ENCODE results near the gene KRT76.

Gene KRT76

GRCh38 chr12:52817003-52817698 is 40.0 kb upstream of the KRT76 start:
- Histone ChIP-seq H2BK5ac (ENCODE audit: low read length) (no peak overlapping the region), H2BK12ac (ENCODE audit: low read length) (no peak overlapping the region), H3K9ac (ENCODE audit: low read depth, low read length, poor library complexity) (no peak overlapping the region), H3K9me3 (replicated peaks in 1 of 2; ENCODE audit: control insufficient read depth in 2 of 2, insufficient read depth in 1 of 2, low read depth in 1 of 2, low read length in 2 of 2) (no peaks in the 10 kb centered on the region), H3K79me1 (ENCODE audit: low read depth, low read length) (no peaks in the 10 kb centered on the region), H2BK120ac (ENCODE audit: low read depth, low read length) (no peak overlapping the region), H3K27ac (replicated peaks; ENCODE audit: low read length) (no peak overlapping the region), H3K27me3 (ENCODE audit: control insufficient read depth in 3 of 3, insufficient read depth in 3 of 3, low read depth in 1 of 3, low read length in 3 of 3) (peaks cover 0 to 18% (median 0%) of the 10 kb centered on the region in 3 experiments), H3K4ac (ENCODE audit: low read length) (no peak overlapping the region), H3K4me3 (ENCODE audit: low read length in 2 of 2) (no peak overlapping the region), H2AFZ (ENCODE audit: low read length) (no peak overlapping the region), H2AK5ac (ENCODE audit: low read depth, low read length) (no peak overlapping the region), H3K4me1 (ENCODE audit: control insufficient read depth in 2 of 2, insufficient read depth in 1 of 2, low read depth in 1 of 2, low read length in 2 of 2) (peaks cover 0 to 25% of the 10 kb centered on the region in 2 donors), H3K4me2 (ENCODE audit: insufficient read depth, low read length, poor library complexity, severe bottlenecking) (no peak overlapping the region), H4K91ac (ENCODE audit: low read depth, low read length, poor library complexity) (no peak overlapping the region), H3K23ac (ENCODE audit: low read depth, low read length, poor library complexity) (no peak overlapping the region), H3K18ac (ENCODE audit: low read length) (peak overlapping the region; percentile 73), H3K14ac (ENCODE audit: low read length) (no peak overlapping the region), H2BK15ac (ENCODE audit: low read length) (peak overlapping the region; percentile 33), H3K36me3 (replicated peaks in 1 of 2; ENCODE audit: control insufficient read depth in 2 of 2, insufficient read depth in 2 of 2, low read length in 2 of 2) (no peaks in the 10 kb centered on the region), H4K8ac (ENCODE audit: low read depth, low read length) (no peak overlapping the region)
- WGBS, 2 donors (ENCODE audit: extremely low coverage in 2 of 2, insufficient read length in 2 of 2, insufficient replicate concordance in 1 of 2): no CpG with 5 or more reads among the region's 8 CpGs
- no peak for DNase-seq (ENCODE audit: low spot score)

DNA sequence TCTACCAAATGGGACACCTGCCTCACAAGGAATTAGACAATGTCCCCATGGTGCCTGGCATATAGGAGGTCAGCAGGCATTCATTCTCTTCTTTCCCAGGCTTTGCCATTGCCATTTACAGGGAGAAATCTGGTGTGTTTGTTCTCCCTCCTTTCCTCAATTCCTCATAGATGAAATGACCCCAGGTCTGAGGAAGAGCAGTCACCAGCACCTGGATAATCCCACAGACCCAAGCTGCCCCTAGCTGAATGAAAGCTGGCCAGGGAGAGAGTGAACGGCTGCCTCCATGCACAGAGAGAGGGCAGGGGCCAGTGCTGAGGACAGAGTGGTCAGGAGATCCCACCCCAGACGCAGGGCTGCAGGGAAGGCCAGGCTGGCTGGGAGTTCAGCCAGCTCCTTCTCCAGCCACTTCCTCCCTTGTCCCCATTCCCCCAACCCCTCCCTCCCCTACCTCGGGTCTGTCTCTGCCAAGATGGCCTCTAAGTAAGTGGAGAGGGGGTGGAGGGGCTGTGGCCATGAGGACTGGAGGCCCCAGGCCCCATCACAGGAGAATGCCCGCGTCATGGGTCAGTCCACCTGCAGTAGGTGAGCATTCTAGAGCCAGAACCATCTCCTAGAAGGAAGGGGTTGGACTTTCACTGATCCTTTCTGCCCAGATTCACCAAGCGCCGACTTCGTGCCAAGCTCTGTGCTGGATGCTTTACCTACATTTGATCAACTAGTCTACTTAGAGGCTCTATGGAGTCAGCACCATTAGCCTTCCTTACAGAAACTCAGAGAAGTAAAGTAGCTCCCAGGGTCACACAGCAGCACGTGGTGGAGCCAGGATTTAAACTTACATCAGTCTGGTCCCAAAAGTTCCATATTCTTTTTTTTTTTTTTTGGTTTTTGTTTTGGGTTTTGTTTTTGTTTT is 38.8 kb upstream of the KRT76 start:
- H3K9ac ChIP-seq (ENCODE audit: low read depth, low read length, poor library complexity): no peak overlapping the region
- no peak overlapping the region for H3K23ac ChIP-seq (ENCODE audit: low read depth, low read length, poor library complexity)
- no peak for DNase-seq (ENCODE audit: low spot score)
- H3K4me3 ChIP-seq (ENCODE audit: low read length in 2 of 2): no peak overlapping the region
- no peak overlapping the region for H3K27ac ChIP-seq (replicated peaks; ENCODE audit: low read length)
- H2BK15ac ChIP-seq (ENCODE audit: low read length): no peak overlapping the region
- H2AK5ac ChIP-seq (ENCODE audit: low read depth, low read length): peak overlapping the region; percentile 60
- H4K8ac ChIP-seq (ENCODE audit: low read depth, low read length): no peak overlapping the region
- no peak overlapping the region for H3K4me2 ChIP-seq (ENCODE audit: insufficient read depth, low read length, poor library complexity, severe bottlenecking)
- H3K4ac ChIP-seq (ENCODE audit: low read length): no peak overlapping the region
- H2AFZ ChIP-seq (ENCODE audit: low read length): no peak overlapping the region
- H3K27me3 ChIP-seq (ENCODE audit: control insufficient read depth in 3 of 3, insufficient read depth in 3 of 3, low read depth in 1 of 3, low read length in 3 of 3): peaks cover 0 to 18% (median 0%) of the 10 kb centered on the region in 3 experiments
- no peak overlapping the region for H2BK120ac ChIP-seq (ENCODE audit: low read depth, low read length)
- no peaks in the 10 kb centered on the region for H3K36me3 ChIP-seq (replicated peaks in 1 of 2; ENCODE audit: control insufficient read depth in 2 of 2, insufficient read depth in 2 of 2, low read length in 2 of 2)
- H3K9me3 ChIP-seq (replicated peaks in 1 of 2; ENCODE audit: control insufficient read depth in 2 of 2, insufficient read depth in 1 of 2, low read depth in 1 of 2, low read length in 2 of 2): no peaks in the 10 kb centered on the region
- H3K79me1 ChIP-seq (ENCODE audit: low read depth, low read length): no peaks in the 10 kb centered on the region
- H3K4me1 ChIP-seq (ENCODE audit: control insufficient read depth in 2 of 2, insufficient read depth in 1 of 2, low read depth in 1 of 2, low read length in 2 of 2): peaks cover 0 to 18% of the 10 kb centered on the region in 2 donors
- WGBS, 2 donors (ENCODE audit: extremely low coverage in 2 of 2, insufficient read length in 2 of 2, insufficient replicate concordance in 1 of 2): no CpG with 5 or more reads among the region's 9 CpGs
- H2BK5ac ChIP-seq (ENCODE audit: low read length): no peak overlapping the region
- no peak overlapping the region for H2BK12ac ChIP-seq (ENCODE audit: low read length)
- peak overlapping the region; percentile 7 for H3K18ac ChIP-seq (ENCODE audit: low read length)
- H4K91ac ChIP-seq (ENCODE audit: low read depth, low read length, poor library complexity): no peak overlapping the region
- no peak overlapping the region for H3K14ac ChIP-seq (ENCODE audit: low read length)

GRCh38 chr12:52815161-52815560 is 38.0 kb upstream of the KRT76 start:
- Histone ChIP-seq H3K36me3 (replicated peaks in 1 of 2; ENCODE audit: control insufficient read depth in 2 of 2, insufficient read depth in 2 of 2, low read length in 2 of 2) (no peaks in the 10 kb centered on the region), H3K18ac (ENCODE audit: low read length) (no peak overlapping the region)

GRCh38 chr12:52814710-52815155 is 37.6 kb upstream of the KRT76 start:
- WGBS, 2 donors (ENCODE audit: extremely low coverage in 2 of 2, insufficient read length in 2 of 2, insufficient replicate concordance in 1 of 2): no CpG with 5 or more reads among the region's 4 CpGs
- H2AK5ac ChIP-seq (ENCODE audit: low read depth, low read length): no peak overlapping the region
- H3K23ac ChIP-seq (ENCODE audit: low read depth, low read length, poor library complexity): no peak overlapping the region
- H2BK5ac ChIP-seq (ENCODE audit: low read length): no peak overlapping the region
- no peaks in the 10 kb centered on the region for H3K9me3 ChIP-seq (replicated peaks in 1 of 2; ENCODE audit: control insufficient read depth in 2 of 2, insufficient read depth in 1 of 2, low read depth in 1 of 2, low read length in 2 of 2)
- DNase-seq (ENCODE audit: low spot score): no peak
- H4K91ac ChIP-seq (ENCODE audit: low read depth, low read length, poor library complexity): no peak overlapping the region
- no peak overlapping the region for H3K9ac ChIP-seq (ENCODE audit: low read depth, low read length, poor library complexity)
- no peak overlapping the region for H3K18ac ChIP-seq (ENCODE audit: low read length)
- no peak overlapping the region for H4K8ac ChIP-seq (ENCODE audit: low read depth, low read length)
- no peak overlapping the region for H2AFZ ChIP-seq (ENCODE audit: low read length)
- H3K79me1 ChIP-seq (ENCODE audit: low read depth, low read length): no peaks in the 10 kb centered on the region
- H3K4ac ChIP-seq (ENCODE audit: low read length): no peak overlapping the region
- H3K36me3 ChIP-seq (replicated peaks in 1 of 2; ENCODE audit: control insufficient read depth in 2 of 2, insufficient read depth in 2 of 2, low read length in 2 of 2): no peaks in the 10 kb centered on the region
- no peak overlapping the region for H2BK120ac ChIP-seq (ENCODE audit: low read depth, low read length)
- no peak overlapping the region for H2BK15ac ChIP-seq (ENCODE audit: low read length)
- peaks cover 0 to 10% of the 10 kb centered on the region in 2 donors for H3K4me1 ChIP-seq (ENCODE audit: control insufficient read depth in 2 of 2, insufficient read depth in 1 of 2, low read depth in 1 of 2, low read length in 2 of 2)
- H3K14ac ChIP-seq (ENCODE audit: low read length): no peak overlapping the region
- no peak overlapping the region for H2BK12ac ChIP-seq (ENCODE audit: low read length)
- H3K27me3 ChIP-seq (ENCODE audit: control insufficient read depth in 3 of 3, insufficient read depth in 3 of 3, low read depth in 1 of 3, low read length in 3 of 3): peaks cover 0 to 9% (median 0%) of the 10 kb centered on the region in 3 experiments
- no peak overlapping the region for H3K4me2 ChIP-seq (ENCODE audit: insufficient read depth, low read length, poor library complexity, severe bottlenecking)
- no peak overlapping the region for H3K27ac ChIP-seq (replicated peaks; ENCODE audit: low read length)
- H3K4me3 ChIP-seq (ENCODE audit: low read length in 2 of 2): no peak overlapping the region

More at GRCh38 chr12:52815161-52815560, 38.0 kb upstream of the KRT76 start:
- Histone ChIP-seq H3K27me3 (ENCODE audit: control insufficient read depth in 3 of 3, insufficient read depth in 3 of 3, low read depth in 1 of 3, low read length in 3 of 3) (peaks cover 0 to 13% (median 0%) of the 10 kb centered on the region in 3 experiments), H4K8ac (ENCODE audit: low read depth, low read length) (no peak overlapping the region), H3K4me1 (ENCODE audit: control insufficient read depth in 2 of 2, insufficient read depth in 1 of 2, low read depth in 1 of 2, low read length in 2 of 2) (peaks cover 0 to 13% of the 10 kb centered on the region in 2 donors), H3K4me3 (ENCODE audit: low read length in 2 of 2) (no peak overlapping the region), H3K27ac (replicated peaks; ENCODE audit: low read length) (no peak overlapping the region), H2AK5ac (ENCODE audit: low read depth, low read length) (no peak overlapping the region), H2BK120ac (ENCODE audit: low read depth, low read length) (no peak overlapping the region), H3K4me2 (ENCODE audit: insufficient read depth, low read length, poor library complexity, severe bottlenecking) (no peak overlapping the region), H3K23ac (ENCODE audit: low read depth, low read length, poor library complexity) (no peak overlapping the region), H2BK12ac (ENCODE audit: low read length) (no peak overlapping the region), H4K91ac (ENCODE audit: low read depth, low read length, poor library complexity) (no peak overlapping the region), H2AFZ (ENCODE audit: low read length) (no peak overlapping the region), H2BK5ac (ENCODE audit: low read length) (no peak overlapping the region), H3K79me1 (ENCODE audit: low read depth, low read length) (no peaks in the 10 kb centered on the region), H2BK15ac (ENCODE audit: low read length) (no peak overlapping the region), H3K14ac (ENCODE audit: low read length) (no peak overlapping the region), H3K4ac (ENCODE audit: low read length) (no peak overlapping the region), H3K9ac (ENCODE audit: low read depth, low read length, poor library complexity) (no peak overlapping the region), H3K9me3 (replicated peaks in 1 of 2; ENCODE audit: control insufficient read depth in 2 of 2, insufficient read depth in 1 of 2, low read depth in 1 of 2, low read length in 2 of 2) (no peaks in the 10 kb centered on the region)
- DNase-seq (ENCODE audit: low spot score): no peak
- no CpG with 5 or more reads among the region's 4 CpGs for WGBS, 2 donors (ENCODE audit: extremely low coverage in 2 of 2, insufficient read length in 2 of 2, insufficient replicate concordance in 1 of 2)

Measured in neuronal stem cell (in vitro differentiated cells).